ENCODE results near the gene YEATS4. TPM values are rescaled to one million over a fixed set of nuclear protein-coding genes. Genes with fewer than 3 reads are reported as not detected.

Gene YEATS4
- total RNA-seq, 1 donor from 2014 or later = 11.4 TPM

DNA sequence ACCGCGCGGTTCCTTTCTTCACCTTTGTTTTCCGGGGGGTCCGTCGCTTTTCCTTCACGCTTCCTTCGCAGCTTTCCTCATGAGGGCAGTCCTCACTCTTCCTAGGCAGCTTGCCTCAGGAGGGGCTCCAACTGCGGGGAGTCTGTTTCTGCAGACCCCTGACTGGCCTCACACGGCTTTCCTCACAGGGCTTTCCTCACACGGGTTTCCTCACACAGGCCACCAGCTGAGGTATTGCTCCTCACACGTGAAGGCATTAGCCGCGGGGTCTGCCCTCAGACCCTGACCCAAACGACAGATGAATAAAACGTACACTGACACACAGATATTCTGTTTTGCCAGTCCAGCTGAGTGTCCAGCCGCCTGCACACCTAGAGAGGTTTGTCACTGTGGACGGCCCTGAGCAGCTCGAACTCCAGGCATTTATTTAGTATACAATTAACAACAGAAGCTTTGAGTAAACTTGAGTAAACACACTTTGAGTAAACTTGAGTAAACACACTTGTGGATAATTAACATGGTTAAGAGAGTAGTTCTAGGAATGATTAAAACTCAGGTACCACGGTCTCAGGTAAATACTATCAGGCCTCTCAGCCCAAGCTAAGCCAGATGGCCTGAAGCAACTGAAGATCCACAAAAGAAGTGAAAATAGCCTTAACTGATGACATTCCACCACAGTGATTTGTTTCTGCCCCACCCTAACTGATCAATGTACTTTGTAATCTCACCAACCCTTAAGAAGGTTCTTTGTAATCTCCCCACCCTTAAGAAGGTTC, 27.4 kb upstream of the YEATS4 start:
- intact Hi-C loops (cut with DNase I) = no loop called here
- Histone ChIP-seq H3K9me3 (no peaks in the 10 kb centered on the region), H3K27me3 (ENCODE audit: low read depth) (peaks cover 5% of the 10 kb centered on the region), H3K4me3 (peak overlapping the region; percentile 58), H3K36me3 (no peaks in the 10 kb centered on the region), H3K4me1 (peaks cover 36% of the 10 kb centered on the region), H3K27ac (peak overlapping the region; percentile 81)
- ATAC-seq = peak; percentile 46 to 72
- DNase-seq = no peak
- TF ChIP-seq, protein P1, sequence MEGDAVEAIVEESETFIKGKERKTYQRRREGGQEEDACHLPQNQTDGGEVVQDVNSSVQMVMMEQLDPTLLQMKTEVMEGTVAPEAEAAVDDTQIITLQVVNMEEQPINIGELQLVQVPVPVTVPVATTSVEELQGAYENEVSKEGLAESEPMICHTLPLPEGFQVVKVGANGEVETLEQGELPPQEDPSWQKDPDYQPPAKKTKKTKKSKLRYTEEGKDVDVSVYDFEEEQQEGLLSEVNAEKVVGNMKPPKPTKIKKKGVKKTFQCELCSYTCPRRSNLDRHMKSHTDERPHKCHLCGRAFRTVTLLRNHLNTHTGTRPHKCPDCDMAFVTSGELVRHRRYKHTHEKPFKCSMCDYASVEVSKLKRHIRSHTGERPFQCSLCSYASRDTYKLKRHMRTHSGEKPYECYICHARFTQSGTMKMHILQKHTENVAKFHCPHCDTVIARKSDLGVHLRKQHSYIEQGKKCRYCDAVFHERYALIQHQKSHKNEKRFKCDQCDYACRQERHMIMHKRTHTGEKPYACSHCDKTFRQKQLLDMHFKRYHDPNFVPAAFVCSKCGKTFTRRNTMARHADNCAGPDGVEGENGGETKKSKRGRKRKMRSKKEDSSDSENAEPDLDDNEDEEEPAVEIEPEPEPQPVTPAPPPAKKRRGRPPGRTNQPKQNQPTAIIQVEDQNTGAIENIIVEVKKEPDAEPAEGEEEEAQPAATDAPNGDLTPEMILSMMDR (IDR thresholded peaks at IDR 0.05) = no peak

DNA sequence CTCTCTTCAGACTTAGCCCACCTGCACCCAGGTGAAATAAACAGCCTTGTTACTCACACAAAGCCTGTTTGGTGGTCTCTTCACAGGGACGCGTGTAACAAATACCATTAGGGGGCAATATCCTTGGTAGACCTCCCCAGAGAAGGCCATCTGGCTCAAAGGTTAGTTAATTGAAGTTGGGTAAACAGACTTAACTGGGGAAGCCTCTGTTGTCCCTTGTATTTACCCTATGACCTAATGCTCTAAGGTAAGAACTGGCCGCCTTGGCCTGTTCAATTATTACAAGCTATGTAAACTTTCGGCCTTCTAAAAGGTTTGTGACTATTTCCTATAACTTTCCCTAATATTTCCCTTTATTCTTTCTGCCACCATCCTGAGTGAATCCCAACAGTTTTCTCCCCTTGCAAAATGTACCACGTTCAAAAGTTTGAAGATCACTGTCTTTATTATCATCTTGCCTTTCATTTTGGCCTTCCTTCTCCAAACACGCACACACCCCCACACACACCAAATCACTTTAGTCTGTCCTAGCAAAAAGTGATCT, 26.7 kb upstream of the YEATS4 start:
- peaks cover 5% of the 10 kb centered on the region for H3K27me3 ChIP-seq (ENCODE audit: low read depth)
- no peaks in the 10 kb centered on the region for H3K36me3 ChIP-seq
- peaks cover 44% of the 10 kb centered on the region for H3K4me1 ChIP-seq
- DNase-seq = no peak
- no peaks in the 10 kb centered on the region for H3K9me3 ChIP-seq
- no peak for ATAC-seq
- intact Hi-C loops (cut with DNase I) = no loop called here
- no peak overlapping the region for H3K27ac ChIP-seq
- TF ChIP-seq, protein P1 (IDR thresholded peaks at IDR 0.05) = no peak
- no peak overlapping the region for H3K4me3 ChIP-seq

DNA sequence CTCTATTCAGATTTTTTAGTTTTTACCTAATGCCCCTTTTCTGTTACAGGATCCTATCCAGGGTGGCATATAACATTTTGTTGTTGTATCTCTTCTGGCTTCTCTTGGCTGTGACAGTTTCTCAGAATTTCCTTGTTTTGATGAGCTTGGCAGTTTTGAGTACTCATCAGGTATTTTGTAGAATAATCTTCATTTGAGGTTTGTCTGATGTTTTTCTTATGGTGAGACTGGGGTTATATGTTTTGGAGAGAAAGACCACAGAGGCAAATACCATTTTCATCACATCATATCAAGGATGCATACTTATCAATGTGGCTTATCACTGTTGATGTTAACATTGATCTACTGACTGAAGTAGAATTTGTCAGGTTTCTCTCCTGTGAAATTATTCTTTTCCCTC, 25.4 kb upstream of the YEATS4 start:
- H3K4me1 ChIP-seq = peaks cover 51% of the 10 kb centered on the region
- no peaks in the 10 kb centered on the region for H3K36me3 ChIP-seq
- DNase-seq = no peak
- intact Hi-C loops (cut with DNase I) = no loop called here
- H3K27ac ChIP-seq = no peak overlapping the region
- ATAC-seq = no peak
- H3K27me3 ChIP-seq (ENCODE audit: low read depth) = peaks cover 5% of the 10 kb centered on the region
- no peaks in the 10 kb centered on the region for H3K9me3 ChIP-seq
- H3K4me3 ChIP-seq = no peak overlapping the region
- TF ChIP-seq, protein P1 (IDR thresholded peaks at IDR 0.05) = no peak

DNA sequence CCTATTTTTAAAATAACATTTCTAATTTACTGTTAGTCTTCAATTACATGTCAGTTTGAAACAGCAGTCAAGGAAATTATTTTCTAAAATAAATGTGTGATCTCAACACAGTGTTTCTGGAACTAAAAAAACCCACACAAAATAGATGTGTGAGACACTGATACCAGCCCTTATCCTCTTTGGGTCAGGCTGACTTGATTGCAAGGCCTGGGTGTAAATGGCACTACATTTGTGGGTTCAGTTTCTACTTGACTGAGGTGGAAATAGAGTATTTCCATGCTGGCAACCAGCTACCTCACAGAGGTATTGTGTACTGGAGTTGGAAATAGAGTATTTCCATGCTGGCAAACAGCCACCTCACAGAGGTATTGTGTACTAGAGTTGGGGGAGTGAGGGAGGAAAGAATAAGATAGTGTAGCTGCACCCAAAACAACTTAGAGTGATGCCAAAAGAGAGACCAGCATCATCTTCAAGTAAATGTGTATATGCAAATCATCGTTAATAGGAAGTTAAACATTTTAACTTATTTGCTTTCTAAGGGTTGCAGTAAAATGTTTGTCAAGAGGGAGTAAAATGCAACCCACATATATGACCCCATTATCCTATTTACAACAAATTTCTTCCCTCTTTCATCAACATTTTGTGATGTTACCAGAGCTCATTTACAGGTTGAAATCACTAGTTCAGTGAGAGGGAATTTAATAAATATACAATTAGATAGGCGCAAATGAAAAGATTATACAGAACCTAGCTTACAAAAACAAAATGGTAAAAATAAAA, 22.0 kb upstream of the YEATS4 start:
- ATAC-seq (peak in 1 of 2 donors; percentile 31), DNase-seq (no peak)
- H3K4me1 ChIP-seq = peaks cover 51% of the 10 kb centered on the region
- TF ChIP-seq, protein P1 (IDR thresholded peaks at IDR 0.05) = no peak
- no peaks in the 10 kb centered on the region for H3K36me3 ChIP-seq
- no peaks in the 10 kb centered on the region for H3K9me3 ChIP-seq
- intact Hi-C loops (cut with DNase I) = no loop called here
- H3K27me3 ChIP-seq (ENCODE audit: low read depth) = no peaks in the 10 kb centered on the region
- H3K4me3 ChIP-seq = no peak overlapping the region
- peak overlapping the region; percentile 39 for H3K27ac ChIP-seq

DNA sequence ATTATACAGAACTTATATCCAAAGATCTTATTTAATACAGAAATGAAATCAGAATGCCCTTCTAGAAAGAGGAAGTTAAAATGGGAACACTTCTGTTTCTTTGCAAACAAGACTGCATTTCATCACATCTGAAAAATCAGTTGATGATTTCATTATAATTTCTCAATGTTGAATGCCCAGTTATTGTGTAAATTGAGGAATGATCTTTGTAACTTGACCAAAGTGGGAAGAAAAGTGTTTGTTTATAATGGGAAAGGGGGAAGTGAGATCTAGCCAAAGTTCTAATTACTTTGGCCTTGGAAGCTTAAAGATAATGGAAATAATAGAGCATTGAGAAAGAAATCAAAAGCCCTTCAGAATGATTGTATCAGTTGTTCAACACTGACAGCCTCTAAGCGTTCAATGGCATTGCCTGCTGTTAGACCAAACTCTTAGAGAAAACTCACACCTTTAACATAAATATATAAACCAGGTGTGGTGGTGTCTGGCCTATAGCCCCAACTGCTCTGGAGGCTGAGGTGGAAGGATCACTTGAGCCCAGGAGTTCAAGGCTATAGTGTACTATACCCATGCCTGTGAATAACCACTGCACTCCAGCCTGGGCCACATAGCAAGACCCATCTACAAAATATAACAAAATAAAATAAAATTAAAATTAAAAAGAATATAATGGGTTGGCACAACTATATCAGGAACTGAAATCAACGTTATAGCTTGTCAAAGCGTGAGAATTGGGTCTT, 21.3 kb upstream of the YEATS4 start:
- ATAC-seq (peak; percentile 15 to 63), DNase-seq (no peak)
- no peaks in the 10 kb centered on the region for H3K9me3 ChIP-seq
- H3K4me3 ChIP-seq = no peak overlapping the region
- TF ChIP-seq, protein P1 (IDR thresholded peaks at IDR 0.05) = no peak
- no peaks in the 10 kb centered on the region for H3K36me3 ChIP-seq
- H3K27ac ChIP-seq = peak overlapping the region; percentile 20
- intact Hi-C loops (cut with DNase I) = no loop called here
- H3K4me1 ChIP-seq = peaks cover 57% of the 10 kb centered on the region
- H3K27me3 ChIP-seq (ENCODE audit: low read depth) = no peaks in the 10 kb centered on the region
